ENCODE measurements around the gene CCDC187. TPM values are rescaled to one million over a fixed set of nuclear protein-coding genes. Genes with fewer than 3 reads are reported as not detected.
"Not testable (repeated sequence)": the region's sequence is repeated elsewhere in the genome, so short reads cannot be mapped to it uniquely, and the experiment has no call there.

The CCDC187 gene
- total RNA-seq, 1 donor from 2014 or later = 1.4 TPM

- Mint-ChIP-seq H3K27ac (no peak overlapping the region), H3K27me3 (peaks cover 2% of the 10 kb centered on the region)
These were observed 21.5 kb upstream of the CCDC187 start for GRCh38 chr9:136325358-136325757.

GRCh38 chr9:136324501-136325300, 20.8 kb upstream of the CCDC187 start:
- H3K36me3 Mint-ChIP-seq (ENCODE audit: insufficient read depth) = no peaks in the 10 kb centered on the region
- H3K9me3 Mint-ChIP-seq (ENCODE audit: low read depth) = peaks cover 5% of the 10 kb centered on the region
- H3K4me1 Mint-ChIP-seq (ENCODE audit: low read depth) = peaks cover 6% of the 10 kb centered on the region
- no peak for DNase-seq (ENCODE audit: low spot score, unreplicated experiment)
- no peak overlapping the region for H3K4me3 Mint-ChIP-seq (ENCODE audit: low read depth)
- H3K27me3 Mint-ChIP-seq = peaks cover 2% of the 10 kb centered on the region
- H3K27ac Mint-ChIP-seq = no peak overlapping the region
- TF ChIP-seq, protein P1, sequence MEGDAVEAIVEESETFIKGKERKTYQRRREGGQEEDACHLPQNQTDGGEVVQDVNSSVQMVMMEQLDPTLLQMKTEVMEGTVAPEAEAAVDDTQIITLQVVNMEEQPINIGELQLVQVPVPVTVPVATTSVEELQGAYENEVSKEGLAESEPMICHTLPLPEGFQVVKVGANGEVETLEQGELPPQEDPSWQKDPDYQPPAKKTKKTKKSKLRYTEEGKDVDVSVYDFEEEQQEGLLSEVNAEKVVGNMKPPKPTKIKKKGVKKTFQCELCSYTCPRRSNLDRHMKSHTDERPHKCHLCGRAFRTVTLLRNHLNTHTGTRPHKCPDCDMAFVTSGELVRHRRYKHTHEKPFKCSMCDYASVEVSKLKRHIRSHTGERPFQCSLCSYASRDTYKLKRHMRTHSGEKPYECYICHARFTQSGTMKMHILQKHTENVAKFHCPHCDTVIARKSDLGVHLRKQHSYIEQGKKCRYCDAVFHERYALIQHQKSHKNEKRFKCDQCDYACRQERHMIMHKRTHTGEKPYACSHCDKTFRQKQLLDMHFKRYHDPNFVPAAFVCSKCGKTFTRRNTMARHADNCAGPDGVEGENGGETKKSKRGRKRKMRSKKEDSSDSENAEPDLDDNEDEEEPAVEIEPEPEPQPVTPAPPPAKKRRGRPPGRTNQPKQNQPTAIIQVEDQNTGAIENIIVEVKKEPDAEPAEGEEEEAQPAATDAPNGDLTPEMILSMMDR (IDR thresholded peaks at IDR 0.05; ENCODE audit: unreplicated experiment) = peak; percentile 9

More at GRCh38 chr9:136325358-136325757, 21.5 kb upstream of the CCDC187 start:
- H3K4me1 Mint-ChIP-seq (ENCODE audit: low read depth) = peaks cover 6% of the 10 kb centered on the region
- no peak for DNase-seq (ENCODE audit: low spot score, unreplicated experiment)
- peaks cover 5% of the 10 kb centered on the region for H3K9me3 Mint-ChIP-seq (ENCODE audit: low read depth)
- H3K36me3 Mint-ChIP-seq (ENCODE audit: insufficient read depth) = no peaks in the 10 kb centered on the region
- TF ChIP-seq, protein P1 (IDR thresholded peaks at IDR 0.05; ENCODE audit: unreplicated experiment) = no peak
- no peak overlapping the region for H3K4me3 Mint-ChIP-seq (ENCODE audit: low read depth)

- DNase-seq (ENCODE audit: low spot score, unreplicated experiment) = no peak
- H3K4me3 Mint-ChIP-seq (ENCODE audit: low read depth) = no peak overlapping the region
- peaks cover 2% of the 10 kb centered on the region for H3K27me3 Mint-ChIP-seq
- H3K27ac Mint-ChIP-seq = no peak overlapping the region
- peaks cover 2% of the 10 kb centered on the region for H3K4me1 Mint-ChIP-seq (ENCODE audit: low read depth)
- H3K9me3 Mint-ChIP-seq (ENCODE audit: low read depth) = peaks cover 5% of the 10 kb centered on the region
- no peaks in the 10 kb centered on the region for H3K36me3 Mint-ChIP-seq (ENCODE audit: insufficient read depth)
- TF ChIP-seq, protein P1 (IDR thresholded peaks at IDR 0.05; ENCODE audit: unreplicated experiment) = no peak
These were observed 19.5 kb upstream of the CCDC187 start for GRCh38 chr9:136323371-136323789.

DNA sequence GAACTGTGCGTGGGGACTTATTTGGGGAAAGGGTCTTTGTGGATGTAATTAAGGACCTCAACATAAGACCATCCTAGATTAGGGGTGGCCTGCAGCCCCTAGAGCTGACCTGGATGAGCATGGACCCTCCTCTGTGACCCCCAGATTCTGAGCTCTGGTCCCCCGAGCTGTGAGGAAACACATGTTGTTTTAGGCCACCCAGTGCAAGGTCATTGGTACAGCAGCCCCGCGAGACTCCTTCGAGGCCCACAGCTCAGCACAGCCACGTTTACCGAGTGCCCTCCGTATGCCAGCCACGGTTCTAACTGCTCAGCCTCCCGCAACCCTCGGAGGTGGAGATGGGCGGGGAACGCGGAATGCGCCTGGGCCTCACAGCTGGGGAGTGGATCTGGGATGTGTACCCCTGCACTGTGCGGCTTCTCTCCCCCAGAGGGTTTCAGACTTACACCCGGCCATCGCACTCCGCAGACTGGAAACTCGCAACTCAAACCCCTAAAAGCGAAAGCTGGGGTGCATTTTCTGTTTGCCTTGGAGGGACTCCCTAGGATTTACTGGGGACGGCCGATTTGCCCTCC, 18.9 kb upstream of the CCDC187 start:
- peaks cover 5% of the 10 kb centered on the region for H3K9me3 Mint-ChIP-seq (ENCODE audit: low read depth)
- TF ChIP-seq, protein P1 (IDR thresholded peaks at IDR 0.05; ENCODE audit: unreplicated experiment) = no peak
- DNase-seq (ENCODE audit: low spot score, unreplicated experiment) = no peak
- no peak overlapping the region for H3K4me3 Mint-ChIP-seq (ENCODE audit: low read depth)
- peaks cover 2% of the 10 kb centered on the region for H3K4me1 Mint-ChIP-seq (ENCODE audit: low read depth)
- no peaks in the 10 kb centered on the region for H3K36me3 Mint-ChIP-seq (ENCODE audit: insufficient read depth)
- H3K27ac Mint-ChIP-seq = no peak overlapping the region
- peaks cover 2% of the 10 kb centered on the region for H3K27me3 Mint-ChIP-seq

- no peaks in the 10 kb centered on the region for H3K36me3 Mint-ChIP-seq (ENCODE audit: insufficient read depth)
- H3K4me1 Mint-ChIP-seq (ENCODE audit: low read depth) = peaks cover 2% of the 10 kb centered on the region
- DNase-seq (ENCODE audit: low spot score, unreplicated experiment) = no peak
- no peak overlapping the region for H3K4me3 Mint-ChIP-seq (ENCODE audit: low read depth)
- peaks cover 2% of the 10 kb centered on the region for H3K27me3 Mint-ChIP-seq
- TF ChIP-seq, protein P1 (IDR thresholded peaks at IDR 0.05; ENCODE audit: unreplicated experiment) = no peak
- H3K9me3 Mint-ChIP-seq (ENCODE audit: low read depth) = peaks cover 5% of the 10 kb centered on the region
- no peak overlapping the region for H3K27ac Mint-ChIP-seq
These were observed 17.7 kb upstream of the CCDC187 start for GRCh38 chr9:136321561-136321960.

- H3K4me1 Mint-ChIP-seq (ENCODE audit: low read depth); H3K9me3 Mint-ChIP-seq (ENCODE audit: low read depth); H3K36me3 Mint-ChIP-seq (ENCODE audit: insufficient read depth); H3K27me3 Mint-ChIP-seq; H3K4me3 Mint-ChIP-seq (ENCODE audit: low read depth); DNase-seq (ENCODE audit: low spot score, unreplicated experiment); H3K27ac Mint-ChIP-seq: not testable (repeated sequence)
These were observed 17.1 kb upstream of the CCDC187 start for GRCh38 chr9:136320972-136321371.

- Mint-ChIP-seq H3K9me3 (ENCODE audit: low read depth) (peaks cover 17% of the 10 kb centered on the region), H3K27ac (peak overlapping the region; percentile 7)
- H3K27me3 Mint-ChIP-seq; H3K4me1 Mint-ChIP-seq (ENCODE audit: low read depth); DNase-seq (ENCODE audit: low spot score, unreplicated experiment); H3K4me3 Mint-ChIP-seq (ENCODE audit: low read depth); H3K36me3 Mint-ChIP-seq (ENCODE audit: insufficient read depth): not testable (repeated sequence)
These were observed 16.1 kb upstream of the CCDC187 start for GRCh38 chr9:136319955-136320354.

- peaks cover 22% of the 10 kb centered on the region for H3K9me3 Mint-ChIP-seq (ENCODE audit: low read depth)
- not testable (repeated sequence) for H3K27me3 Mint-ChIP-seq; H3K4me1 Mint-ChIP-seq (ENCODE audit: low read depth); H3K4me3 Mint-ChIP-seq (ENCODE audit: low read depth); H3K36me3 Mint-ChIP-seq (ENCODE audit: insufficient read depth); DNase-seq (ENCODE audit: low spot score, unreplicated experiment); H3K27ac Mint-ChIP-seq
These were observed 15.3 kb upstream of the CCDC187 start for GRCh38 chr9:136319244-136319643.
